GM23338 (cell line): ENCODE measurements around the gene RABIF. TPM values are rescaled to one million over a fixed set of nuclear protein-coding genes. Genes with fewer than 3 reads are reported as not detected.

ENCODE experiments used
- ATAC-seq: fragments of 200-7000 bp; cut with Tn5 transposase; 3 replicates; pipeline ENCODE4 v1.9.1; 2020
- DNase-seq: peaks from one replicate; pipeline ENCODE4 v3.0.0-alpha.2; 2015; ENCODE audit warnings: low spot score
- H2AFZ ChIP-seq: fragments of 200-600 bp; sonication (generic); 2 replicates; pipeline ENCODE4 v1.8.0; 2016; ENCODE audit warnings: antibody characterized with exemption, mild to moderate bottlenecking, moderate library complexity
- H3F3A ChIP-seq: fragments of 200-600 bp; sonication (generic); replicated peaks from 2 replicates; pipeline ENCODE4 v1.8.0; 2017; ENCODE audit warnings: antibody characterized with exemption, mixed run types, low read depth
- H3K27ac ChIP-seq: fragments of 200-600 bp; sonication (generic); 2 replicates; pipeline ENCODE4 v1.6.1; 2016; ENCODE audit warnings: low read depth
- H3K27me3 ChIP-seq: fragments of 200-600 bp; sonication (generic); 2 replicates; pipeline ENCODE4 v1.8.0; 2016; ENCODE audit warnings: mild to moderate bottlenecking, mixed run types, moderate library complexity; ENCODE audit not compliant: insufficient read depth
- H3K36me3 ChIP-seq: fragments of 200-600 bp; sonication (generic); 2 replicates; pipeline ENCODE4 v1.8.0; 2016; ENCODE audit warnings: mild to moderate bottlenecking; ENCODE audit not compliant: insufficient read depth
- H3K4me1 ChIP-seq: fragments of 200-600 bp; sonication (generic); 2 replicates; pipeline ENCODE4 v1.8.0; 2016; ENCODE audit warnings: mild to moderate bottlenecking, moderate library complexity; ENCODE audit not compliant: insufficient read depth
- H3K4me2 ChIP-seq: fragments of 200-600 bp; sonication (generic); 2 replicates; pipeline ENCODE4 v1.7.1; 2017; ENCODE audit warnings: mixed run types
- H3K4me3 ChIP-seq: fragments of 200-600 bp; sonication (generic); 2 replicates; pipeline ENCODE4 v1.6.1; 2016; ENCODE audit warnings: mixed run types
- H3K79me2 ChIP-seq: fragments of 200-600 bp; sonication (generic); replicated peaks from 2 replicates; pipeline ENCODE4 v1.8.0; 2017; ENCODE audit warnings: mild to moderate bottlenecking; ENCODE audit not compliant: insufficient read depth
- H3K9me2 ChIP-seq: fragments of 200-600 bp; sonication (generic); 2 replicates; pipeline ENCODE4 v1.8.0; 2017; ENCODE audit not compliant: insufficient read depth
- H4K20me1 ChIP-seq: fragments of 200-600 bp; sonication (generic); replicated peaks from 2 replicates; pipeline ENCODE4 v1.8.0; 2017; ENCODE audit warnings: mild to moderate bottlenecking; ENCODE audit not compliant: insufficient read depth
- H3K27ac Mint-ChIP-seq: 2 replicates; pipeline ENCODE4 v1.8.0; 2020; ENCODE audit warnings: inconsistent platforms, mild to moderate bottlenecking, moderate library complexity, mixed read lengths
- H3K27me3 Mint-ChIP-seq: 3 replicates; pipeline ENCODE4 v1.8.0; 2022; ENCODE audit warnings: low read depth, mild to moderate bottlenecking, moderate library complexity, mixed read lengths, inconsistent platforms; ENCODE audit not compliant: insufficient read depth, poor library complexity
- H3K36me3 Mint-ChIP-seq: 3 replicates; pipeline ENCODE4 v1.8.0; 2021; ENCODE audit warnings: low read depth, mild to moderate bottlenecking, inconsistent platforms, moderate library complexity, mixed read lengths
- H3K4me1 Mint-ChIP-seq: 3 replicates; pipeline ENCODE4 v1.8.0; 2020; ENCODE audit warnings: mild to moderate bottlenecking, inconsistent platforms, mixed read lengths
- H3K4me3 Mint-ChIP-seq: 3 replicates; pipeline ENCODE4 v1.8.0; 2021; ENCODE audit warnings: moderate library complexity, mild to moderate bottlenecking, inconsistent platforms, mixed read lengths
- H3K9me3 Mint-ChIP-seq: 3 replicates; pipeline ENCODE4 v1.8.0; 2020; ENCODE audit warnings: moderate library complexity, mild to moderate bottlenecking, inconsistent platforms, mixed read lengths
- CREB1 ChIP-seq: fragments of 250-450 bp; sonication (Bioruptor Pico); IDR thresholded peaks from 2 replicates; pipeline ENCODE4 v1.5.0; 2020; ENCODE audit warnings: low read depth, mild to moderate bottlenecking, moderate library complexity
- CTCF ChIP-seq, 2 experiments: fragments of 200-600 bp in 1 of 2; sonication (generic) in 1 of 2; conservative IDR thresholded peaks; 2 replicates each; pipeline versions ENCODE4 v1.5.1 to v1.6.1; 2016 to 2017; ENCODE audit warnings: antibody characterized with exemption in 2 of 2, low read depth in 2 of 2, mild to moderate bottlenecking in 2 of 2, moderate library complexity in 1 of 2
- ETS1 ChIP-seq: IDR thresholded peaks from 2 replicates; pipeline ENCODE4 v1.6.1; 2016; ENCODE audit warnings: antibody characterized with exemption
- EZH2 ChIP-seq: fragments of 200-600 bp; sonication (generic); IDR thresholded peaks from one replicate; pipeline ENCODE4 v1.8.0; 2017; ENCODE audit warnings: antibody characterized with exemption, mild to moderate bottlenecking, low read depth; ENCODE audit not compliant: unreplicated experiment
- EZH2phosphoT487 ChIP-seq: fragments of 200-600 bp; sonication (generic); IDR thresholded peaks from one replicate; pipeline ENCODE4 v1.8.1; 2018; ENCODE audit warnings: antibody characterized with exemption; ENCODE audit not compliant: unreplicated experiment
- NANOG ChIP-seq: IDR thresholded peaks from 2 replicates; pipeline ENCODE4 v1.6.1; 2016; ENCODE audit warnings: antibody characterized with exemption, borderline replicate concordance
- ZNF331 ChIP-seq: fragments of 250-450 bp; sonication (Bioruptor Pico); IDR thresholded peaks from 2 replicates; pipeline ENCODE4 v1.5.0; 2020; ENCODE audit warnings: low read depth, mild to moderate bottlenecking, moderate library complexity
- ZNF462 ChIP-seq: fragments of 250-450 bp; sonication (Bioruptor Pico); IDR thresholded peaks from 2 replicates; pipeline ENCODE4 v1.5.0; 2020; ENCODE audit warnings: mild to moderate bottlenecking, moderate library complexity
- polyA plus RNA-seq: library from polyadenylated mRNA; unstranded; fragments of >200 nt; fragmentation: Nextera tagmentation; extraction: Ambion mirVana; gene quantifications from 2 replicates; pipeline ENCODE4 v1.2.1, GENCODE V29; 2016
- total RNA-seq: library from RNA; depleted of rRNA; stranded (reverse); fragments of >200 nt; shearing (Covaris generic); gene quantifications from 2 replicates; pipeline ENCODE4 v1.2.3, GENCODE V29; 2014
- TF ChIP-seq, protein P1 (sequence below): IDR thresholded peaks from one replicate; pipeline ENCODE4 v1.6.1; 2018; ENCODE audit warnings: antibody characterized with exemption; ENCODE audit not compliant: unreplicated experiment

Gene RABIF
- total and polyA plus RNA-seq, 2 experiments from 2014 or later, result 4.9 to 7.6 TPM

- TF ChIP-seq ZNF462 (CRISPR knock-in tag) (no peak), NANOG (no peak), EZH2 (no peak), ZNF331 (CRISPR knock-in tag) (no peak), CREB1 (CRISPR knock-in tag) (no peak), CTCF (conservative IDR thresholded peaks at IDR 0.05; ENCODE audit: low read depth in 2 of 2) (no peak)
These were observed 20.0 kb upstream of the RABIF start (continued) for GRCh38 chr1:202908998-202909397.

- no peak overlapping the region for H3K4me3 Mint-ChIP-seq
- ATAC-seq (no peak), DNase-seq (no peak)
- H3K27me3 Mint-ChIP-seq, result peaks cover 2% of the 10 kb centered on the region
- Histone ChIP-seq H3K4me2 (no peak overlapping the region), H2AFZ (no peak overlapping the region), H4K20me1 (no peaks in the 10 kb centered on the region), H3K27ac (no peak overlapping the region), H3K9me2 (no peaks in the 10 kb centered on the region), H3K79me2 (no peaks in the 10 kb centered on the region), H3F3A (no peaks in the 10 kb centered on the region), H3K4me3 (no peak overlapping the region), H3K4me1 (no peaks in the 10 kb centered on the region), H3K27me3 (no peaks in the 10 kb centered on the region), H3K36me3 (peaks cover 15% of the 10 kb centered on the region)
- no peaks in the 10 kb centered on the region for H3K9me3 Mint-ChIP-seq
- H3K27ac Mint-ChIP-seq, result no peak overlapping the region
- peaks cover 13% of the 10 kb centered on the region for H3K36me3 Mint-ChIP-seq
- no peaks in the 10 kb centered on the region for H3K4me1 Mint-ChIP-seq
- TF ChIP-seq, protein P1, sequence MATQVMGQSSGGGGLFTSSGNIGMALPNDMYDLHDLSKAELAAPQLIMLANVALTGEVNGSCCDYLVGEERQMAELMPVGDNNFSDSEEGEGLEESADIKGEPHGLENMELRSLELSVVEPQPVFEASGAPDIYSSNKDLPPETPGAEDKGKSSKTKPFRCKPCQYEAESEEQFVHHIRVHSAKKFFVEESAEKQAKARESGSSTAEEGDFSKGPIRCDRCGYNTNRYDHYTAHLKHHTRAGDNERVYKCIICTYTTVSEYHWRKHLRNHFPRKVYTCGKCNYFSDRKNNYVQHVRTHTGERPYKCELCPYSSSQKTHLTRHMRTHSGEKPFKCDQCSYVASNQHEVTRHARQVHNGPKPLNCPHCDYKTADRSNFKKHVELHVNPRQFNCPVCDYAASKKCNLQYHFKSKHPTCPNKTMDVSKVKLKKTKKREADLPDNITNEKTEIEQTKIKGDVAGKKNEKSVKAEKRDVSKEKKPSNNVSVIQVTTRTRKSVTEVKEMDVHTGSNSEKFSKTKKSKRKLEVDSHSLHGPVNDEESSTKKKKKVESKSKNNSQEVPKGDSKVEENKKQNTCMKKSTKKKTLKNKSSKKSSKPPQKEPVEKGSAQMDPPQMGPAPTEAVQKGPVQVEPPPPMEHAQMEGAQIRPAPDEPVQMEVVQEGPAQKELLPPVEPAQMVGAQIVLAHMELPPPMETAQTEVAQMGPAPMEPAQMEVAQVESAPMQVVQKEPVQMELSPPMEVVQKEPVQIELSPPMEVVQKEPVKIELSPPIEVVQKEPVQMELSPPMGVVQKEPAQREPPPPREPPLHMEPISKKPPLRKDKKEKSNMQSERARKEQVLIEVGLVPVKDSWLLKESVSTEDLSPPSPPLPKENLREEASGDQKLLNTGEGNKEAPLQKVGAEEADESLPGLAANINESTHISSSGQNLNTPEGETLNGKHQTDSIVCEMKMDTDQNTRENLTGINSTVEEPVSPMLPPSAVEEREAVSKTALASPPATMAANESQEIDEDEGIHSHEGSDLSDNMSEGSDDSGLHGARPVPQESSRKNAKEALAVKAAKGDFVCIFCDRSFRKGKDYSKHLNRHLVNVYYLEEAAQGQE, result no peak
- TF ChIP-seq CREB1 (CRISPR knock-in tag) (no peak), ZNF331 (CRISPR knock-in tag) (no peak), NANOG (no peak), EZH2 (no peak), EZH2phosphoT487 (no peak), ETS1 (no peak), CTCF (conservative IDR thresholded peaks at IDR 0.05; ENCODE audit: low read depth in 2 of 2) (no peak)
These were observed 16.4 kb upstream of the RABIF start for GRCh38 chr1:202905331-202905730.
